Mammary microvascular endothelial cell (primary cell): ENCODE measurements around the gene ITIH5. TPM values are rescaled to one million over a fixed set of nuclear protein-coding genes. Genes with fewer than 3 reads are reported as not detected.

Experiments used
- total RNA-seq: library from RNA; depleted of rRNA; stranded (reverse); fragments of >200 nt; gene quantifications from 2 replicates; pipeline ENCODE4 v1.2.3, GENCODE V29; 2015

Gene ITIH5
- total RNA-seq, result 0.30 and 0.80 TPM in 2 replicates

DNA sequence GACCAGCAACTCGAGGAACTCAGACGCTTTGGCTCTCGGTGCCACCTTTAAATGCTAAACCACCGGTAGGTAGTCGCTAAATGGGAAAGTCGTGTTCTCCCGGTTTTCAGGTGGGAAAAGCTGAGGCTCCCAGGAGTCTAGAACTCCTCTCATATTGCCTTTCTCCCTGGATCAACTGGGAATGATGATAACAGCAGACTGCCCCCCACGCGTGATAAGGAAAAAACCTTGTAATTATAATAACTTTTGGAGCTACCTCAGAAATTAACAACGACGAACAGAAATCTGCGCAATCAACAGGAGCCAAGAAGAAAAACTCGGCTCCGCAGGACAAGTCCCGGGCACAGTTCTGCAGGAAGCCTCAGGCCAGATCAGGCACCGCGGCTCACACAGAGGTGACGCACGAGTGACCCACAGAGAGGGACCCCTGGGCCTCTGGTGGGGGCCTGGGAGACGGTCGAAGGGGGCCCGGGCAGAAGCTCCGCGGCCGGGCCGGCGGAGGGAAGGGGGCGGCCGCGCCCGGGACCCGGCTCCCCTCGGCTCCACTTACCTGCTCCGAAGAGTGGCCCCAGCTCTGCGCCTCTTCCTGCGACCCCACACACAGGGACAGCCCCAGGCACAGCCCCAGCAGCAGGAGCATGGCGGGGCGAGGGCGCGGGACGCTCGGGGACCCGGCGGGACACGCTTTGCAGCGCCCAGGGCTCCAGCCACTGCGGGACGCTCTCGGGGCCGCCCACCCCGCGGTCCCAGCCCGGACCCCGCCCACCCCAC is at the start of gene ITIH5:
ITIH5 (minus strand) TSS at position 714 of the 771 bp plus-strand sequence; CDS start at position 640, 74 bp downstream.

DNA sequence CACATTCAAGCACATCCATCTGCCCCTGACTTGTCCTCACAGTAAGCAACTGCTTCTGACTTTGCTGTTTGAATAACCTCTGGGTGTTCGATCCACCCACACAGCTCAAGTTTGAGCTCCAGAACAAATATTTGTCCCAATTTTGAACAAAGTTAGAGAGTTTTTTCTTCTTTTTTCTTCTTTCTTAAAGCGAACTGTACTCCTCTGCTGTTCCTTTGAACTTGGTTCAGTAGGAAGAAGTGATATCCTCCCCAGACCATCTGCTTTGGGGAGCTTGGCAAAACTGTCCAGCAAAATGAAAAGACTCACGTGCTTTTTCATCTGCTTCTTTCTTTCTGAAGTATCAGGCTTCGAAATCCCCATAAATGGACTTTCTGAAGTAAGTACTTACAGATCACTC is 36.4 kb upstream of the ITIH5 start, which contains the start of gene ITIH2:
ITIH2 (plus strand) TSS at position 177 of the 400 bp plus-strand sequence; CDS start at position 296, 119 bp downstream.

Other genes with a start within 250 kb of the ITIH5 start
- not detected in 2 replicates for gene ITIH2, start 36.4 kb upstream of the ITIH5 start, total RNA-seq
- gene KIN, start 121.0 kb upstream of the ITIH5 start, total RNA-seq, result 6.3 and 14.1 TPM in 2 replicates
- gene ATP5F1C, start 121.2 kb upstream of the ITIH5 start, total RNA-seq, result 300 and 404 TPM in 2 replicates
- 3.1 and 4.0 TPM in 2 replicates for gene TAF3, start 151.5 kb upstream of the ITIH5 start, total RNA-seq